Neuron (in vitro differentiated cells): ENCODE data around the gene MID2.
A peak's percentile ranks its signal among the peaks of the same experiment; 100 is the strongest.
"Not testable (repeated sequence)": the region's sequence is repeated elsewhere in the genome, so short reads cannot be mapped to it uniquely, and the experiment has no call there.

Source experiments
- H2AFZ ChIP-seq: one replicate; pipeline ENCODE4 v1.6.1; 2013; ENCODE audit warnings: low read depth, mild to moderate bottlenecking, inconsistent platforms, low read length, moderate library complexity
- H3K27me3 ChIP-seq: one replicate; pipeline ENCODE4 v1.6.1; 2013; ENCODE audit warnings: low read length; ENCODE audit not compliant: insufficient read depth
- H3K36me3 ChIP-seq: one replicate; pipeline ENCODE4 v1.6.1; 2013; ENCODE audit warnings: low read length; ENCODE audit not compliant: insufficient read depth
- H3K4me1 ChIP-seq: one replicate; pipeline ENCODE4 v1.6.1; 2013; ENCODE audit warnings: low read length; ENCODE audit not compliant: insufficient read depth
- H3K4me3 ChIP-seq: 2 replicates; pipeline ENCODE4 v1.5.1; 2013; ENCODE audit warnings: mild to moderate bottlenecking, low read length, moderate library complexity
- H3K9me3 ChIP-seq: one replicate; pipeline ENCODE4 v1.6.1; 2013; ENCODE audit warnings: low read length

The MID2 gene, protein sequence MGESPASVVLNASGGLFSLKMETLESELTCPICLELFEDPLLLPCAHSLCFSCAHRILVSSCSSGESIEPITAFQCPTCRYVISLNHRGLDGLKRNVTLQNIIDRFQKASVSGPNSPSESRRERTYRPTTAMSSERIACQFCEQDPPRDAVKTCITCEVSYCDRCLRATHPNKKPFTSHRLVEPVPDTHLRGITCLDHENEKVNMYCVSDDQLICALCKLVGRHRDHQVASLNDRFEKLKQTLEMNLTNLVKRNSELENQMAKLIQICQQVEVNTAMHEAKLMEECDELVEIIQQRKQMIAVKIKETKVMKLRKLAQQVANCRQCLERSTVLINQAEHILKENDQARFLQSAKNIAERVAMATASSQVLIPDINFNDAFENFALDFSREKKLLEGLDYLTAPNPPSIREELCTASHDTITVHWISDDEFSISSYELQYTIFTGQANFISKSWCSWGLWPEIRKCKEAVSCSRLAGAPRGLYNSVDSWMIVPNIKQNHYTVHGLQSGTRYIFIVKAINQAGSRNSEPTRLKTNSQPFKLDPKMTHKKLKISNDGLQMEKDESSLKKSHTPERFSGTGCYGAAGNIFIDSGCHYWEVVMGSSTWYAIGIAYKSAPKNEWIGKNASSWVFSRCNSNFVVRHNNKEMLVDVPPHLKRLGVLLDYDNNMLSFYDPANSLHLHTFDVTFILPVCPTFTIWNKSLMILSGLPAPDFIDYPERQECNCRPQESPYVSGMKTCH

GRCh38 chrX:107825698-107826237 is at the start of gene MID2:
MID2 (plus strand) TSS chrX:107825866; CDS start chrX:107826427, 561 bp downstream.
- Histone ChIP-seq H3K27me3 (peaks cover 27% of the 10 kb centered on the region), H2AFZ (peak within 1 kb of the TSS; percentile 18), H3K9me3 (no peaks in the 10 kb centered on the region), H3K36me3 (no peaks in the 10 kb centered on the region), H3K4me1 (no peaks in the 10 kb centered on the region), H3K4me3 (peak within 1 kb of the TSS; percentile 30)

GRCh38 chrX:107776649-107777535 is 48.8 kb upstream of the MID2 start:
- H3K27me3 ChIP-seq, result peaks cover 28% of the 10 kb centered on the region

GRCh38 chrX:107777536-107777832 is 48.2 kb upstream of the MID2 start, which contains the start of gene NCBP2L:
NCBP2L (plus strand) TSS chrX:107777733; CDS start chrX:107794221, 16,488 bp downstream.
- Histone ChIP-seq H3K9me3 (no peaks in the 10 kb centered on the region), H3K27me3 (peaks cover 28% of the 10 kb centered on the region), H3K4me1 (peaks cover 6% of the 10 kb centered on the region), H3K36me3 (no peaks in the 10 kb centered on the region), H2AFZ (peak within 1 kb of the TSS; percentile 54), H3K4me3 (no peak within 1 kb of the TSS)

More at GRCh38 chrX:107776649-107777535, 48.8 kb upstream of the MID2 start:
- H2AFZ ChIP-seq, result peak overlapping the region; percentile 54
- H3K4me1 ChIP-seq, result peaks cover 6% of the 10 kb centered on the region
- no peak overlapping the region for H3K4me3 ChIP-seq
- H3K36me3 ChIP-seq, result no peaks in the 10 kb centered on the region
- no peaks in the 10 kb centered on the region for H3K9me3 ChIP-seq

DNA sequence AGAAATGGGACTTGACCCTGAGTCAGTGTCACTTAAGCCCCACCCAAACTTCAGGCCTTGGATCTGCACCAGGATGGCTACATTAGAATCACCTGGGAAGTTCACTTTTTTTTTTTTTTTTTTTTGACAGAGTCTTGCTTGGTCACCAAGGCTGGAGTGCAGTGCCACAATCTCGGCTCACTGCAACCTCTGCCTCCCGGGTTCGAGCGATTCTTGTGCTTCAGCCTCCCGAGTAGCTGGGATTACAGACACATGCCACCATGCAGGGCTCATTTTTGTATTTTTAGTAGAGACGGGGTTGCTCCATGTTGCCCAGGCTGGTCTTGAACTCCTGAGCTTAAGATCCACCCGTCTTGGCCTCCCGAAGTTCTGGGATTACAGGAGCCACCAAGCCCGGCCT is 45.1 kb upstream of the MID2 start:
- H3K27me3 ChIP-seq, result peaks cover 4% of the 10 kb centered on the region
- H3K4me3 ChIP-seq, result no peak overlapping the region
- H3K4me1 ChIP-seq, result peaks cover under 1% of the 10 kb centered on the region
- no peaks in the 10 kb centered on the region for H3K9me3 ChIP-seq
- no peak overlapping the region for H2AFZ ChIP-seq
- H3K36me3 ChIP-seq, result no peaks in the 10 kb centered on the region

GRCh38 chrX:107787827-107788226 is 37.8 kb upstream of the MID2 start:
- Histone ChIP-seq H3K9me3 (no peaks in the 10 kb centered on the region), H3K4me3 (no peak overlapping the region), H3K36me3 (no peaks in the 10 kb centered on the region), H3K4me1 (no peaks in the 10 kb centered on the region), H3K27me3 (peaks cover 4% of the 10 kb centered on the region), H2AFZ (no peak overlapping the region)

GRCh38 chrX:107804427-107804826 is 21.2 kb upstream of the MID2 start:
- H3K9me3 ChIP-seq, result no peaks in the 10 kb centered on the region
- no peak overlapping the region for H2AFZ ChIP-seq
- H3K27me3 ChIP-seq, result no peaks in the 10 kb centered on the region
- H3K36me3 ChIP-seq, result no peaks in the 10 kb centered on the region
- no peak overlapping the region for H3K4me3 ChIP-seq
- H3K4me1 ChIP-seq, result no peaks in the 10 kb centered on the region

DNA sequence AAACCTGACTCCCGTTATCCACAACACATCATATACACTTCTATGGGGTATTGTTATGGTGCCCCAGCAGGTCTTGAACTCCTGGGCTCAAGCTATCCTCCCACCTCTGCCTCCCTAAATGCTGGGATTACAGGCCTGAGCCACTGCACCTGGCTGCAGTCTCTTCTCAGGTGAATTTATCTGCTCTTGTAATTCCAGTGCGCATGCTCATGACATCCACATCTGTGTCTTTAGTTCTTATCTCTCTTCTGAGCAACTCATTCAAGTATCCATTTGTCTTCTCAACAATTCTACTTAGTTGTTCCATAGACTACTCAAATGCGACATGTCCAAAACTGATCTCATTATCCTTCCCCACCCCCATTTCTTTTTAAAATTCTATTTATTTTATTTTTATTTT is 20.5 kb upstream of the MID2 start:
- Histone ChIP-seq H3K36me3 (no peaks in the 10 kb centered on the region), H2AFZ (no peak overlapping the region), H3K4me3 (no peak overlapping the region), H3K27me3 (no peaks in the 10 kb centered on the region), H3K9me3 (no peaks in the 10 kb centered on the region), H3K4me1 (no peaks in the 10 kb centered on the region)

- not testable (repeated sequence) for H3K36me3 ChIP-seq, H2AFZ ChIP-seq, H3K4me3 ChIP-seq, H3K27me3 ChIP-seq, H3K9me3 ChIP-seq, H3K4me1 ChIP-seq
Observed at GRCh38 chrX:107810053-107810452, 15.6 kb upstream of the MID2 start.

GRCh38 chrX:107818900-107819521 is 6.7 kb upstream of the MID2 start:
- H3K9me3 ChIP-seq, result peaks cover 3% of the 10 kb centered on the region
- H2AFZ ChIP-seq, result no peak overlapping the region
- no peaks in the 10 kb centered on the region for H3K4me1 ChIP-seq
- no peak overlapping the region for H3K4me3 ChIP-seq
- H3K36me3 ChIP-seq, result no peaks in the 10 kb centered on the region
- peaks cover 2% of the 10 kb centered on the region for H3K27me3 ChIP-seq

- peaks cover 20% of the 10 kb centered on the region for H3K27me3 ChIP-seq
- no peaks in the 10 kb centered on the region for H3K36me3 ChIP-seq
- H3K4me1 ChIP-seq, result no peaks in the 10 kb centered on the region
- H3K9me3 ChIP-seq, result peaks cover 3% of the 10 kb centered on the region
- H3K4me3 ChIP-seq, result no peak overlapping the region
- H2AFZ ChIP-seq, result no peak overlapping the region
Observed at GRCh38 chrX:107823042-107823441, 2.6 kb upstream of the MID2 start.

DNA sequence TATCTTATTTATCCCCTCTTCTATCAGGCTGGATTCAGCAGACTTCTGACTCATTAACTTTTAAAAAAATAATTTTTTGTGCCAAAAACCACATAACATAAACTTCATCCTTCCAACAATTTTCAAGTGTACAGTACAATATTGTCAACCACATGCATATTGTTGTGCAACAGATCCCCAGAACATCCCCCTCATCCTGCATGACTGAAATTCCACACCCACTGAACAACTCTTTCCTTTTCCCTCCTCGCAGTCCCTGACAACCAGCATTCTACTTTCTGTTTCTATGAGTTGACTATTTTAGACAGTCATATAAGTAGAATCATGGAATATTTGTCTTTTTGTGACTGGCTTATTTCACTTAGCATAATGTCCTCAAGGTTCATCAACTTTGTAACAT is 2.2 kb upstream of the MID2 start:
- Histone ChIP-seq H3K4me1 (no peaks in the 10 kb centered on the region), H3K9me3 (peaks cover 3% of the 10 kb centered on the region), H2AFZ (no peak overlapping the region), H3K36me3 (no peaks in the 10 kb centered on the region), H3K27me3 (peaks cover 20% of the 10 kb centered on the region), H3K4me3 (no peak overlapping the region)

GRCh38 chrX:107826238-107827029 is 768 bp downstream of the MID2 start:
- peak overlapping the region; percentile 18 for H2AFZ ChIP-seq
- no peaks in the 10 kb centered on the region for H3K9me3 ChIP-seq
- peaks cover 2% of the 10 kb centered on the region for H3K4me1 ChIP-seq
- H3K36me3 ChIP-seq, result no peaks in the 10 kb centered on the region
- H3K4me3 ChIP-seq, result peak overlapping the region; percentile 30
- H3K27me3 ChIP-seq, result peaks cover 25% of the 10 kb centered on the region
